Measurements from ENCODE around the gene MLANA. TPM values are rescaled to one million over a fixed set of nuclear protein-coding genes. Genes with fewer than 3 reads are reported as not detected.

Gene MLANA
- total RNA-seq, 6 donors from 2014 or later = not detected

DNA sequence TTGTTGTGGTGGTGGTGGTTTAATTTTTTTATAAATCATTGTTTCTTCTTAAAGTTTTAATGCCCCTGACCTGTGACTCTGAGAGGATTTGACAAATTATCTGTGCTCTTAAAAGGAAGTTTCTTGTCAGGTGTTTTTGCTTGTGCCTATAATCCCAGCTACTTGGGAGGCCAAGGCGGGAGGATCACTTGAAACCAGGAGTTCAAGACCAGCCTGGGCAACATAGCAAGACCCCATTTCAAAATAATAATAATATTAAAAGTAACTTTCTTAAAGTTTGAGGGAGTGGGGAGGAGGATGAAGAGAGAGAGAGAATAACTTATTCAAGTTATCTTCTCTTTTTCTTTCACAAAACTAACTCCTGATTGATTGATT is 45.5 kb upstream of the MLANA start:
- Histone ChIP-seq H3K4me1 (peaks cover 17 to 23% (median 20%) of the 10 kb centered on the region in 4 donors), H3K36me3 (no peaks in the 10 kb centered on the region), H3K9me3 (no peaks in the 10 kb centered on the region), H3K27me3 (no peaks in the 10 kb centered on the region), H3K4me3 (no peak overlapping the region), H3K27ac (peak overlapping the region in 2 of 4 donors; percentile 69 to 74)
- DNase-seq (no peak), ATAC-seq (ENCODE audit: low FRiP score in 2 of 2) (no peak)
- TF ChIP-seq POLR2A (IDR thresholded peaks at IDR 0.05) = no peak
- no peak for TF ChIP-seq POLR2AphosphoS5 (IDR thresholded peaks at IDR 0.05)
- TF ChIP-seq EP300 (IDR thresholded peaks at IDR 0.05) = no peak
- no peak for TF ChIP-seq CTCF (IDR thresholded peaks at IDR 0.05)
- 74 to 85% methylated on average over 1 of the region's 1 CpG for WGBS, 2 donors

- ATAC-seq (ENCODE audit: low FRiP score in 2 of 2) (no peak), DNase-seq (no peak)
- WGBS, 2 donors = 90 to 100% methylated on average over 1 of the region's 1 CpG
- Histone ChIP-seq H3K4me1 (peaks cover 17 to 23% (median 20%) of the 10 kb centered on the region in 4 donors), H3K36me3 (no peaks in the 10 kb centered on the region), H3K9me3 (no peaks in the 10 kb centered on the region), H3K4me3 (no peak overlapping the region), H3K27ac (no peak overlapping the region), H3K27me3 (no peaks in the 10 kb centered on the region)
- no peak for TF ChIP-seq CTCF (IDR thresholded peaks at IDR 0.05)
- TF ChIP-seq POLR2AphosphoS5 (IDR thresholded peaks at IDR 0.05) = no peak
- TF ChIP-seq POLR2A (IDR thresholded peaks at IDR 0.05) = no peak
- no peak for TF ChIP-seq EP300 (IDR thresholded peaks at IDR 0.05)
Measured at GRCh38 chr9:5846096-5846495, 44.6 kb upstream of the MLANA start.

DNA sequence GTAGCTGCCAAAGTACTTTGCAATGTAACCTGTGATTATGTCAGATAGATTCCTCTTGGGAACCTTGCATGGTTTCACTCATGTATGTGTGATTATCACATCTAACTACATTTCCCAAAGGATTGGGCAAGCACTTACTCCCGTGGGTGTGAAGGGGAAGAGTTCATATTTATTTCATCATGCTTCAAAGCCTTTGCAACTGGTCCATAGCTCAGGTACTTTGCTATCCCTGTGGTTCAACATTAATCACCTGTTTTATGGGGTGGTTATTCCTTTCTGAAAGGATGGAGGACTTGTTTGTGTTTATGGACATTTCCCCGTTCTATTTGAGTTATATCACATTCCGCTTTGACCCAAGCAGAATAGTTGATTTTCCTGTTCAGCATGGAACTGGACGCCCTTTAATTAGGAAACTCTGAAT is 44.2 kb upstream of the MLANA start:
- Histone ChIP-seq H3K27ac (no peak overlapping the region), H3K4me1 (peaks cover 17 to 23% (median 20%) of the 10 kb centered on the region in 4 donors), H3K4me3 (no peak overlapping the region), H3K27me3 (no peaks in the 10 kb centered on the region), H3K9me3 (no peaks in the 10 kb centered on the region), H3K36me3 (no peaks in the 10 kb centered on the region)
- WGBS, 2 donors = 80 to 84% methylated on average over 4 of the region's 4 CpGs
- ATAC-seq (ENCODE audit: low FRiP score in 2 of 2) (no peak), DNase-seq (no peak)
- no peak for TF ChIP-seq POLR2A (IDR thresholded peaks at IDR 0.05)
- no peak for TF ChIP-seq EP300 (IDR thresholded peaks at IDR 0.05)
- no peak for TF ChIP-seq POLR2AphosphoS5 (IDR thresholded peaks at IDR 0.05)
- TF ChIP-seq CTCF (IDR thresholded peaks at IDR 0.05) = no peak

GRCh38 chr9:5848372-5848882 is 42.3 kb upstream of the MLANA start:
- DNase-seq = no peak
- no peaks in the 10 kb centered on the region for H3K27me3 ChIP-seq
- H3K27ac ChIP-seq = no peak overlapping the region
- ATAC-seq (ENCODE audit: low FRiP score in 2 of 2) = no peak
- no peaks in the 10 kb centered on the region for H3K36me3 ChIP-seq
- TF ChIP-seq POLR2A (IDR thresholded peaks at IDR 0.05) (no peak), CTCF (IDR thresholded peaks at IDR 0.05) (no peak), POLR2AphosphoS5 (IDR thresholded peaks at IDR 0.05) (no peak), EP300 (IDR thresholded peaks at IDR 0.05) (no peak)
- H3K4me1 ChIP-seq = peaks cover 10 to 17% (median 14%) of the 10 kb centered on the region in 4 donors
- H3K9me3 ChIP-seq = no peaks in the 10 kb centered on the region
- no peak overlapping the region for H3K4me3 ChIP-seq
- 81 to 88% methylated on average over 3 of the region's 3 CpGs for WGBS, 2 donors

GRCh38 chr9:5850724-5851122 is 40.0 kb upstream of the MLANA start:
- Histone ChIP-seq H3K9me3 (no peaks in the 10 kb centered on the region), H3K4me3 (no peak overlapping the region), H3K27ac (no peak overlapping the region), H3K36me3 (no peaks in the 10 kb centered on the region), H3K4me1 (no peaks in the 10 kb centered on the region), H3K27me3 (no peaks in the 10 kb centered on the region)
- DNase-seq (no peak), ATAC-seq (ENCODE audit: low FRiP score in 2 of 2) (no peak)
- TF ChIP-seq POLR2AphosphoS5 (IDR thresholded peaks at IDR 0.05) (no peak), CTCF (IDR thresholded peaks at IDR 0.05) (no peak), POLR2A (IDR thresholded peaks at IDR 0.05) (no peak), EP300 (IDR thresholded peaks at IDR 0.05) (no peak)

All from upper lobe of left lung (tissue), 6 donors.